Activated CD4-positive, CD25-positive, alpha-beta regulatory T cell (primary cell): Measurements from ENCODE around the gene TFDP2.
"Not testable (repeated sequence)": the region's sequence is repeated elsewhere in the genome, so short reads cannot be mapped to it uniquely, and the experiment has no call there.

Experiments used
- DNase-seq, 4 experiments: peaks; one replicate each; lab custom pipeline; 2025; lab: John Stamatoyannopoulos, UW

Gene TFDP2

DNA sequence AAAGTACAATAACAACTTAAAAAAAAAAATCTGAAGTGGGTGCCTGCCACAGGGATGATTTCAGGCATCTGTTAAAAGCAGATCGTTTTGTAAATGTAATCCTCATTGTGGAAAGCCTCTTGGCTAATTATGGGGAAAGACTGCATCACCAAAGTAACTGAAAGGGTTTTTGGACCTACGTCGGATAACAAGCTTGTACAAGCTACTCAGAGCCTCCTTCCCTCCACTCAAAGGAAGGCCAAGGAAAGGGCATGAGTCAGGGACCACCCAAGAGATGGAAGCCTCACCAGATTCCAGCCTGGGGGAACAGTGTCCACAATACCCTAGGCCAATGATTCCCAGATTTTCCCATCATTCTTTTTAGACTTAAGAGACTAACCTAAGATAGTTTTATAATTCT lies 188.6 kb downstream of the TFDP2 start:
- DNase-seq: no peak

DNA sequence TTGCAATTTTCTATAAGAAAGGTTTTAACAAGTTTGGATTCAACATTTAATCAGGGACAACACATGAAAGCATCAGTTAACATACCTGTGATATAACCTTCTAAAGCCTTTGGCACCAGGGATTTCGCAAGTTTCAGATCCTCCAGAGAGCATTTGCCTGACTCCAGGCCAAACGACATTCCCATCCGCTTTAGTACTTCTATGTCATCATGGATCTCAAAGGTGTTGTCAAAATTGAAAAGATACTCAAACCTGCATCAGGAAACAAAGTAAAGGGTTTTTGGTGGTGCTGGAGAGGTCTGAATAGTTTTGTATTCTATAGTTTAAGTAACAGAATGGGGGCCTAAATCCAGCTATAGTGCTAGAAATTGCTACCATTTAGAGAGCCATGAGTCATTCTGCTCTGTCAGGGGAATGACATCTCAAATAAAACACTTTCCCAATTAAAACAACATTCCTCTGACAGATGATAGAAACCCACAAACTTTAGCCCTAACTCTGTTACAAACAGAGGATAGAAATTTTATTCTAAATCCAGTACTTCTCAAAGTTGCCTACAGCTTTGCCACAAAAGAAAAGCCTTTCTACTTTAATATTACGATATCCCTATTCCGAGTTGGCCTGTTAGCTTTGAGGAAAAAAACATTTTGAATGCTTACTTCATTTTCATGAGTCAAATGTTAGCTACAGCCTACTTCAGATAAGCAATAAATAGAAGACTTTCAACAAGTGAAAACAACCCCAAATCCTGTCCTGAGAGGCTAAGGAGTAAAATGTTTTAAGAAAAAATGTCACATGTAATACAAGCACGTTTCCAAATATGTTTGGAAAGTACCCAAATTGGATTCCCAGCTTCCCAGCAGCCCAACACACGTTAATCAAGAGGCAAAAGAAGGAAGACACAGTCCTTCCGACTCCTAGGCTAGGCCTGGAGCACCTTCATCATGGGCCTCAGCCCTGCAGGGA lies 189.5 kb downstream of the TFDP2 start:
- DNase-seq: no peak

DNA sequence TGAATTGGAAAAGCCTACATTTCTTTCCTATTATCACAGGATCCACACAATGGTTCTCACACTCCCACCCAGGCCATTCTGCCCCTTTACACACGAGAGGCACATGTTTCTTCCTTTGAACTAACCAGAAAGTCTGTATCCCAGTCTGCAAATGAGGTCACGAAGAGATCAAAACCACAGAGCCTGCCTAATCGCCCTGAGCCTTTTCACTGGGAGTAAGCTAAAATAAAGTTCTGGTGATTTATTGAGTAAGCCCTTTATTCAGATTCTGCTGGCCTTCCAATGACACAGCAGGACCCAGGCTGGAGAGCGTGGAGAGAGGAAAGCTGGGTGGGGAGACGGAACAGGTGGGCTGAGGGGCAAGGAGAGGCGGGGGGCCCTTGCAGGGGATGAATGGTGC lies 194.2 kb downstream of the TFDP2 start:
- no peak for DNase-seq

DNA sequence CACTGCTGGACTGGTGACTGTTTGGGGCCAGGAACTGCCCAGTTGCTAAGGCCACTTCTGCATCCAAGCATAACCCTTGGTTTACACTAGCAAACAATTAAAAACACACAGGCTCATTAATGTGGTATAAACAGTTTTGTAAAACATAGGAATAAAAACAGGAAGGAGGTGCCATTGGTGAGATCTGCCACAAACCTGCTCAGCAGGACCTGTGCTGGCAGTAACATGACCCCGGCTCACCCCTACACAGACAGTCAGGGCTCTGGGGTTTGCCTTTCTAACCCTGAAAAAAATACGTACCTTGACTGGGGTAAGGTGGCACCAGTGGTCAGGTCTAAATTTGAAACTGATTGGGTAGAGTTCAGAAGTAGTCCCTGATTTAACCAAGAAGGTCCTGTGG lies 196.7 kb downstream of the TFDP2 start:
- no peak for DNase-seq

DNA sequence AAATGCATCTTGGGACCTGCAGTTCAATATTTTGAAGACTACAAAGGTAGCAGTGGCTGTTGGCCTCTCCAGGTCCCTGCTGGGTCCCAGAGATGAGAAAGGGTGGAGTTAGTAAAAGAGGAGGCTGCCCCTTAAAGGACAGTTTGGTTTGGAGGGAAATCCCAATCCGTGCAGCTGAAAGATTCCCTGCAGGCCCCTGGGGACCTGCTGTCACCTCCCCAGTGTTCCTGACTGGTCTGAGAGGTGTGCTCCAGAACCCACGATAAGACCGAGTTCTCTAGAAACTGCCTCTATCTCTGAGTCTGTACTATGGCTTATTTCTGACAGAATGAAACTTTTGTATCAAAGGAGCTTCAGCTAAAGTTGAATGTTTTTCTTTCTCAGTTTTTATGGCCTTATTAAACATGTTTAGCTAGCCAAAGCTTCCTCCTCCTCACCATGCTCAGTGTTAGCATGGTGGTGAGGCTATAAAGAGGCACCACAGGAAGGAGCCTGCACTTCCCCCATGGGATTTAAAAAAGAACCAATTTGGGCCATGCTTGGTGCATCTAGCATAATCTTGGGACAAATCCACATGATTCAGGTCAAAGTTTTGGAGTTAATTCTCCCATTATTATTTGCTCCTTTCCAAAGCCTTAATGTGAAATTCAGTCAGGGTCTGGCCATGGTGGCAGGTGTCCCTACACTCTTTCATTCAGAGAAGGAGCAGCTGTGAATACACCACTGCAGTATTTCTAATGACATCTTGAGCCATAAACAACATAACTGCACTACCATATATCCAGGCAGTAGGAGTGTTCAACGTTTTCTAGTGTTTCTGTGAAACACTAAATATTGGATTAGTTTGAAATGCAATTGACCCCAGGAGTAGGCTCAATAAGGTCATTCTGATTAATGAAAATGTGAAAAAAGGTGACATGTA lies 198.5 kb downstream of the TFDP2 start:
- no peak for DNase-seq

DNA sequence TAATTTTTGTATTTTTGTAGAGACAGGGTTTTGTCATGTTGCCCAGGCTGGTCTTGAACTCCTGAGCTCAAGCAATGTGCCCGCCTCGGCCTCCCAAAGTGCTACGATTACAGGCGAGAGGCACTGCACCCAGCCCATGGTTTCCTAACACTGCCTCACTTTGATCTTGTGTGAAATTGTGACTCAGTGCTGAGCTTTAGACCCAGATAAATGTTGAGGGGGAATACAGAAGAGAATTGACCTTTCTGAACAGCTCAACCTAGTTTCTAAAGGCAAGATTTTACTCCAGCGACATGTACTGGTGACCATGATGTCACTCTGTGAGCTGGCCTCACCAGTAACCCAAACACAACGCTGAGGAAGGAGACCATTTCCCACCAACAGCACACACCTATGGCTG lies 199.4 kb downstream of the TFDP2 start:
- DNase-seq: no peak

DNA sequence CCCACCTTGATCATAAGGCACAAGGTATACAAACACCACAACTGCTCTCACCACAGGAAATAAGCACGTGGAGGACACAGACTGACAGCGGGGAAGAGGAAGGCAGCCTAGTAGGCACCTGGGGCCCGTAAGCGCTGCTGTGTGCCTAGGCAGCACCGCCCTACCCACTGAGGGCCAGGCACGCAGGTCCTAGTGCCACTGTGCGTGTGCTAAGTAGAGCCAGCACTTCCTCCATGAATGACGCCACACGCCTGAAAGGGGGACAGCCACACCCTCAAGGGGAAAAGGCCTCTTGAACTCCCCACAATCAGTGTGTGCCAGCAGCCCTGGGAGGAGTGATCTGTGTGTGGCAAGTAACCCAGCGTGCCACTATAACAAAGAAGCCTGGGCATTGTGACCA lies 199.9 kb downstream of the TFDP2 start:
- no peak for DNase-seq

DNA sequence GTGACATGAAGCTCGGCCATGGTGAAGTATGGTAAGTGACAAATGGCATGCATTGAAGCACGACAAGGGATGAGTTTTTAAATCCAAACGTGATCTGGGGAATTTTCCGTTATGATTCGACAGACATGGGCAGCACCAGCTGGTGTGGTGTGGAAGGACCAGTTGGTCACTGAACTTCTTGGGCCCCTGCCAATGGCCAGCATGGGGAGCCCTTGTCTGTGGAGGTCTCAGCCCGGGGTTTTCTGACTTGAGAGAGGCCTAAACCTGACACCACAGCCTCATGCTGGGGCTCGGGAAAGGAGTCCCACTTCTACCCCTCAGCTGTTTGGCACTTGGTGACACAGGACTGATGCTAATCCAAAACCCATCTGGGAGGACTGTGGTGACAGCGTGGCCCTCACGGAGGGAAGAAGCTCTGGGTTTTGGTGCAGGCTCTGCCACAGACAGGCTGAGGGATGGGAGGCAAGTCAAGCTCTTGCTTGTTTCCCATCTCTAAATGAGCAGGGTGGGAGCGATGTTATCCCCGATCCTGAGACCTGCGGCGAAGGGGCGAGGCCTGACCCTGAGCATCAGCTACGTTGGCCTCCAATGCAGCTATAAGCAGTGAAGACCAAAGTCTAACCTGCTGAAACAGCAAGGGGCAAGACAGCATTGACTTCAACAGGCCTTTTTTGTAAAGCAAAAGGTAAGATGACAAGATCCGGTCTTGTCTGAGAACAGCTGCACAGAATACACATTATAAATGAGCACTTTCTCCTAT lies 203.4 kb downstream of the TFDP2 start:
- DNase-seq: no peak

DNA sequence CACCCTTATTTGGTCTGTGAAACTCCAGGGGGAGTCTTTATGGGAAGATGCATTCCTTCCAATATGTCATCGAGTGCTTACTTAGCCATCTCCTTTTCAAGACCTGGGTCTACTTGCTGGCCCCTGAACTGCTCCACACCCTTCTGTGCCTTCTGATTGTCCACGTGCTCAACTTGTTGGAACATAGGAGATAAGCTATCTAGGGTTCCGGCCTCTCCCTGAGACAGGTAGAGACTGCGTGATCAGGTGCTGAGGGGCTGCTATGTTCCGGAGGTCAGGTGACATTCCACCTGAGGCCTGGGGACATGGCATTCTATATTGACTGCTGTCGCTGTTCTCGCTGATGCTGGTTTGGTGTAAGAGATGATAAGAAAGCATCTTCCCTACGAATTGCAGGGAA lies 207.3 kb downstream of the TFDP2 start:
- no peak for DNase-seq

DNA sequence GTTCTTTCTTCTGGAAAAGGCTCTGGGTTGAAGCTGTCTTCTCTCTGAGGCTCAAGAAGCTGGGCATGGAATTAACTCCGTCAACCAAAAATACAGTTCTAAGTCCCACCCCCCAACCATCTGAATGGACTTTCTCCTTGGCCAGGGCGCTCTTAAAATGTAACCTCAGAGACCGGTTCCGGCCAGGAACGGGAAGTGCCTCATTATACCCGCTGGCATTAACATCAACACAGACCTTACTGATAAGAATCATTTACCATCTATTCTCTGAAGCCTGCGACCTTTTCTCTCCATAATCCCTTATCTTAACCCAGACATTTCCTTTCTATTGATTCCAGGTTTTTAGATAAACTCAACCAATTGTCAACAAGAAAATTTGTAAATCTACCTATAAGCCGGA lies 208.3 kb downstream of the TFDP2 start:
- no peak for DNase-seq

DNA sequence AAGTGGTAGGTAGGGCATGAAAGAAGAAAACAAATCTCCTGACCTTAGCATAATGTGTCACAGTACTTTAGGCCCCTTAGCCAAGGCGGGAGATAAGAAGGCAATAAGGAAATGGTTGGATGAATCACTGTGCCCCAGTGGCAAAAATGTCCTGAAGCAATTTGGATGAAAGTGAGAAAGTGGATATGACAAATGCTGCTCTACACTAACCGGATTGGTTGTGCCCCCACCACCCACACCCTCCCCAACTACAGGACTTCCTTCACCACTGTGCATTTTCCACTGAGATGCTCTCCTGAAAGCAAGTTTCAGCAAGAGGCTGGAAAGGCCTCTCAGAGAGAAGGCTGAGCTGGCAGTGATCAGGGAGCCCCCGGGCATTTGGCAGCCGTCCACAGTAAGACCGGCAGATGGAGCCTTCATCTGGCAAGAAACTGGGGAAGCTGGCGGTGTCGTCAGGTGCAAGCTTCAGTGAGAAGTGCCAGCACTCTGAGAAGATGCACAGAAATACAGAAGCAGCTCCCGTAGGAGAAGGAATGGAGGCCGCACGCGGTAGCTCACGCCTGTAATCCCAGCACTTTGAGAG lies 209.1 kb downstream of the TFDP2 start:
- DNase-seq: no peak

DNA sequence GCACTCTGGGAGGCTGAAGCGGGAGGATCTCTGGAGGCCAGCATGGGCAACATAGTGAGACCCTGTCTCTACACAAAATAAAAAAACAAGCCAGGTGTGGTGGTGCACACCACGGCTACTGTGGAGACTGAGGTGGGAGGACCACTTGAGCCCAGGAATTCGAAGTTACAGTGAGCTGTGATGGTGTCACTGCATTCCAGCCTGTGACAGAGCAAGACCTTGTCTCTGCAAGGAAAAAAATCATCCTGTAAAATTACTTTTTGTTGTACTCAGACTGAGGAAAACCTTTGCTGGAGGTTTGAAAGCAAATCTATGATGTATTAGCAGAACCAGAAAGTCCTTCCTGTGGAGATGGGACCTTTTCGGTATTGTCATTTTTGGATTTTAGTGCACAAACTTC lies 209.6 kb downstream of the TFDP2 start:
- DNase-seq: no peak

DNA sequence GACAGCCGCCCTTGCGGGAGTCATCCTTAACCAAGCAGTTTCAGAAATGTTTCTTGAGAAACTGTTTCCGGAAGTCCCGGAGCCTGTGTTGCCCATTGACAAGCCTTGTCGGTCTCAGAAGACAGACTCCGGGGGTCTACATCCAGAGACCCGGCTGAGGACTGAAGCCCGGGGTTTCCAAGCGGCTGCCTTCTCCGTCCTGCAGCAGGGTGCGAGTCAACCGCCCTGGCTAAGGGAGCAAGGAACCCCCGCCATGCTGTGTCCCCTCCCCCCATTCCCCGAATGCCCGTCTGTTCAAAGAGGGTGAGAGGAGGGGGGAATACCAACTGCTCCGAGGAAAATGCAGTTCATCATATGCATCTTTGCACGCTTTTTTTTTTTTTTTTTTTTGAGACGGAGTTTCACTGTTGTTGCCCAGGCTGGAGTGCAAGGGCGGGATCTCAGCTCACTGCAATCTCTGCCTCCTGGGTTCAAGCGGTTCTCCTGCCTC lies 211.3 kb downstream of the TFDP2 start:
- DNase-seq: no peak

DNA sequence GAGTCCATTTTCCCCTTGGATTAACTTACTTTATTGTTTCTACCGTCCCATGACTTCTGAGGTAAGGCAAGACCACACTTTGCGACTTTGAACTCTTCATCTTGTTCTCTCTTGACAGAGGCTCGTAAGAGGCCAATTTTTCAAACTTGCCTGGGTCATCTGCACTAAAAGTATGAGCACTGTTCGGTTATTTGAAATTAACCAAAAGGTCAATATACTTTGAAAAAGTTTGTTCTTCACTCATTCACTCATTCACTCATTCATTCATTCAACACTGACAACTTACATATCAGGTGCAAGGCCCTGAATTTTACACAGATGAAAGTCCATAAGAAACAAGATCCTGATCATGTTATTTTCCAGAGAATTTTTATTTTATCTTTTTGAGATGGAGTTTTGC lies 215.0 kb downstream of the TFDP2 start:
- DNase-seq: no peak

DNA sequence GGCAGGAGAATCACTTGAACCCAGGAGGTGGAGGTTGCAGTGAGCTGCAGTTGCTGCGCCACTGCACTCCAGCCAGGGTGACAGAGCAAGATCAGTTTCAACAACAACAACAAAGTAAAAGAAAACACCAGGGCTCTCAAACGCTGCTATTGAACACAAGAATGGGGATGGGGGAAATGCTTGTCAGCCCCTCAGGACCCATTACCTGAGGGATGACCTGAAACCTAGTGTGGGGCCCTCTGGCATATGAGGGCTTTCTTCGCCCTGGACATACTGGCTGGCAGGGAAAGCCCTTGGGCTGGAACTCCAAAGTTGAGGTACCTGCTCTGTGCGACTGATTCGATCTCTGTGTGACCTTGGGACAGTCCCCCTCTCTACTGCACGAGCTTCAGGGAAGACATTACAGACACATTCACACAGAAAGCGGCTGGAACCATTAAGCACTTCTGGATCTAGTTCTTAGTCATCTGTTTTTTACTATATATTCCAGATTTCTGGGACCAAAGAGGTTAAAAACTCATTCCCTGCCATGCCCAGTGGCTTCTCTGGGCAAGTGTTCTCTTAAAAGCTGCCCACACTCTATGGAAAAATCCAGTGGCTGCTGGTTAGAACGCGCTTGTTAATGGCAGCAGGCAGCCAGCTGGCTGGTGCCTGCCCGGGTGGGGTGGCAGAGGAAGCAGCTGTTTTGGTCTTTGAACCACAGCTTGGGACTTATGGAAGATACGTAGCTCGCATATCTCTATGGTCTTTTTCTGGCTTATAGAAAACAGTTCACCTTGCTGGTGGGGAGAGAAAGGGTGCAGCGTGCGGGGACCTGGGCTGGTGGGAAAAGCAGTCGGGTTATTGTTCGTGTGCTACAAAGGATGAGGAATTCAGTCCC lies 215.7 kb downstream of the TFDP2 start:
- DNase-seq: no peak

DNA sequence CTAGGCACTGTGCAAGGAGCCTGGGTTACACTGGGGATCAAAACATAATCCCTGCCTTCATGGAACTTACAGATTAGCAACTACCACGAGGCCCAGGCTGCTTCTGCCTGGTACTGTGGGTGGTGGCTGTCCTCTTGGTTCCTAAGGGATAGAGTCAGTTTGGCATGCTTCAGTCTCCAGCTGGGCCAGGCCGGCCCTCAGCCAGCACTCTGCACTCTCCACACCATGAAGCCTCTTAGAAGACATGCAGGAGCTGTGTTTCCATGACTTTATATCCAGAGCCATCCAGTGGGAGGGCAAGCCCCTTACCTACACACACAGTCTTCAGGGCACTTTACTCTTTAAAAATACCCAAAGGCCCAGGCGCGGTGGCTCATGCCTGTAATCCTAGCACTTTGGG lies 218.5 kb downstream of the TFDP2 start:
- DNase-seq: no peak

DNA sequence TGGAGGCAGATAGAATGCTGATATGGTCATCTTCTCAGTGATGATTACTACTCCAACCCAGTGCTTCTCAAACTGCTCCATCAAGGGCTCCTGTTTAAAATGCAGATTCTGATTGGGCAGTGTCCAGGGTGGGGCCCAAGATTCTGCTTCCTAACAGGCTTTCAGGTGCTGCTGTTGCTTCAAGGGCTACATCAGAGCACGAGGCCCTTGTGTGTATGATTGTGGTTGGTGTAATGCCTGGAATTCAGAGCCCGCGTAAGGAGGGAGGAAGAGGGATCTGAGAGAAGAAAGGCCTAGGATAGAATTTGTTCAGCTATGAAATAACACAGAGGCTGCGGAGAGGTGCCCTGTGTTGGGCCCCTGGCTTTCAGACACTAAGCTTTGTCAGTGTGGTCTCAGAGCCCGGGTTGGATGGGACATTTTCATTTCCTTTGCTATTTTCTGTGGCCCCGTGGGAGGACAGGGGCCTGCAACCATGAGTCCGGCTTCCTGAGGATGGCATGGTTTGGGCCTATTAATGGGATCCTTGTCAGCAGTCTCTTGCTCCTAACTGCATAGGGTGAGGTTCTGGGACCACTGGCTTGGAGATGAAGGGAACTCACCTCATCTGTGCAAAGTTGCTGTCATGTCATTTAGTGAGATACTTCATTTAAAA lies 219.9 kb downstream of the TFDP2 start:
- no peak for DNase-seq

DNA sequence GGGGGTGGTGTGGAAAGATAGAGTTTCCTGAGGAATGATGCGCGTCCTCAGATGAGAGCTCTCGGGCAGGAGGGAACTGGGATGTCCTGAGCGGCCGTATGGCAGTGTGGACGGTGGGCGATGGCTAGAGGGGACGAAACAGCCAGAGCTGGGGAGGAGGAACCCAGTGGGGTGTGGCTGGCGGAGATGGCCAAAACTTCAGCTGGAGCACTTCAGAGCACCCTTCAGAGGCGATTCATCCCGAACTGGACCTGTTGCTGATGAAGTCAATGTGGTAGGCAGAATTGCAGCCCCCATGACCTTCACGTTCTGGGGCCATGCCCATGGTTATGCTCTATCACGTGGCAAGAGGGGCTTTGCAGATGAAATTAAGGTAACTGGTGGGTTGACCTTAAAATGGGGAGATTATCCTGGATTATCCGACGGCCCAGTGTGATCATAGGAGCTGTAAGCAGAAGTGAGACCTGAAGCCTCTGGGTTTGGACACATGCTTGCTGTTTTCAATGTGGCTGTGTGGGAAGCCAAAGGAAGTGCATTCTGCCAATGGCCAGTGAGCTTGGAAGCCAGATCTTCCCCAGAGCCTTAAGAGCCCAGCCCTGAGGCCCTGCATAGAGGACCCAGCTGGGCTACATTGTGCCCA lies 220.6 kb downstream of the TFDP2 start:
- DNase-seq: no peak

DNA sequence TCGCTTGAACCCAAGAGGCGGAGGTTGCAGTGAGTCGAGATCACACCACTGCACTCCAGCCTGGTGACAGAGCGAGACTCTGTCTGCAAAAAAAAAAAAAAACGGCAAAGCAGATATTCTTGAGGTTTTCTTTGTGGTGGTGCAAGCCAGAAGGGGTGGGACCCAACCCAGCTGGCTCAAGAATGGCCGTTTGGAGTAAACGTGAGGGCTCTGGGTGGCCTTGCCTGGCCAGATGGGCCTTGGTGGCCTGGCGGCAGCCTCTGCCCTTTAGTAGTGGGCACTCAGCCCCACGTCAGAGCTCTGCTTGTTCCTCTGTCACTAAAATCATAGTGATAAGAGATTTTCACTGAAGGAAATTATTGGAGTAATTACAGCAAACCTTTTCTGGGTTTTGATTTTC lies 222.4 kb downstream of the TFDP2 start:
- DNase-seq: no peak

DNA sequence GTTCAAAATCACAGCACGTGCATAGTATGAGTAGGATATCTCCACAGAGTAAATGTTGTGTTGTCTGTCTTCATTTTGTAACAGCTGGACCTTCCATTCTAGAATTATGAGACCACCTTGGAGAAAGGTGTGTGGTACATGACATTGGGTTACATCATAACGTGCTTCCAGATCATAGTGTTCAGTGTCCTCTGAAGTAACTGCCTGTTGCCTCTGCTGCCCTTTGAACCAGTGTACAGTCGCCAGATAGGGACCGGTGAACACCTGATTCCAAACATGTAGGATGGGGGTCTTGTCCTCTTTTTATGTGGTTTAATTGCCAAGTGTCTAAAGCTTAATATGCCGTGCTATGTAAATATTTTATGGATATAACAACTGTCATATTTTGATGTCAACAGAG lies 223.7 kb downstream of the TFDP2 start:
- not testable (repeated sequence) for DNase-seq
